H1 (cell line): ENCODE results near the gene ENTPD6. TPM values are rescaled to one million over a fixed set of nuclear protein-coding genes. Genes with fewer than 3 reads are reported as not detected.

Experiments used
- CTCF ChIA-PET: fragments of 300-600 bp; sonication (Branson Sonifier 250); formaldehyde crosslinking; loops from one replicate; lab custom pipeline; 2021; ENCODE audit not compliant: partially characterized antibody; lab: Charles Lee
- POLR2A ChIA-PET: fragments of 300-600 bp; sonication (Branson Sonifier 250); formaldehyde crosslinking; loops from one replicate; lab custom pipeline; 2021; ENCODE audit warnings: inconsistent platforms; ENCODE audit not compliant: partially characterized antibody; lab: Charles Lee
- DNase-seq, 2 experiments: peaks; one replicate each; pipeline versions ENCODE4 v3.0.0 to v3.0.0-alpha.2; 2010 to 2022; ENCODE audit warnings: low spot score in 2 of 2, low read depth in 1 of 2, mixed read lengths in 1 of 2
- FAIRE-seq: peaks from 2 replicates; lab custom pipeline; 2011; peaks lifted over from hg19 to GRCh38; lab: Jason Lieb, UNC
- H2AFZ ChIP-seq: 2 replicates; pipeline ENCODE4 v1.8.1; 2012; ENCODE audit warnings: low read length, inconsistent platforms
- H2AK5ac ChIP-seq: 2 replicates; pipeline ENCODE4 v1.6.1; 2013; ENCODE audit warnings: low read depth, low read length
- H2BK120ac ChIP-seq: replicated peaks from 2 replicates; pipeline ENCODE3; 2013; ENCODE audit warnings: low read depth, low read length, inconsistent platforms
- H2BK12ac ChIP-seq: 2 replicates; pipeline ENCODE4 v1.6.1; 2013; ENCODE audit warnings: low read depth, low read length
- H2BK15ac ChIP-seq: 2 replicates; pipeline ENCODE4 v1.6.1; 2013; ENCODE audit warnings: low read length
- H2BK20ac ChIP-seq: 2 replicates; pipeline ENCODE4 v1.6.1; 2013; ENCODE audit warnings: low read length
- H2BK5ac ChIP-seq: 2 replicates; pipeline ENCODE4 v1.6.1; 2013; ENCODE audit warnings: low read depth, low read length
- H3K14ac ChIP-seq: 2 replicates; pipeline ENCODE4 v1.6.1; 2013; ENCODE audit warnings: inconsistent platforms; ENCODE audit not compliant: insufficient read length
- H3K18ac ChIP-seq: 2 replicates; pipeline ENCODE4 v1.6.1; 2013; ENCODE audit warnings: low read length; ENCODE audit errors: extremely low read depth
- H3K23ac ChIP-seq: 2 replicates; pipeline ENCODE4 v1.6.1; 2013; ENCODE audit warnings: inconsistent platforms; ENCODE audit not compliant: insufficient read length
- H3K23me2 ChIP-seq: 2 replicates; pipeline ENCODE4 v1.6.1; 2013; ENCODE audit warnings: low read depth, low read length
- H3K27ac ChIP-seq: 2 replicates; pipeline ENCODE4 v1.6.1; 2011; ENCODE audit warnings: low read depth, low read length, inconsistent platforms
- H3K27me3 ChIP-seq, 4 experiments: replicated peaks in 1 of 4; 1 replicate in 1 of 4; 2 replicates in 3 of 4; pipeline versions ENCODE4 v1.6.1 to v1.8.1; 2011 to 2013; ENCODE audit warnings: low read length in 3 of 4, mild to moderate bottlenecking in 3 of 4, inconsistent platforms in 2 of 4, mixed read lengths in 2 of 4, moderate library complexity in 1 of 4; ENCODE audit not compliant: control insufficient read depth in 3 of 4, insufficient read depth in 3 of 4; ENCODE audit errors: extremely low read depth in 1 of 4
- H3K36me3 ChIP-seq, 4 experiments: 2 replicates each; pipeline versions ENCODE4 v1.6.1 to v1.8.1; 2011 to 2013; ENCODE audit warnings: mild to moderate bottlenecking in 4 of 4, low read length in 3 of 4, moderate library complexity in 2 of 4, control low read depth in 1 of 4, inconsistent platforms in 1 of 4; ENCODE audit not compliant: insufficient read depth in 4 of 4, control insufficient read depth in 2 of 4
- H3K4ac ChIP-seq: replicated peaks from 2 replicates; pipeline ENCODE3; 2013; ENCODE audit warnings: low read length, low read depth, mixed read lengths, inconsistent platforms; ENCODE audit not compliant: insufficient read length
- H3K4me1 ChIP-seq, 4 experiments: replicated peaks in 1 of 4; 1 replicate in 1 of 4; 2 replicates in 3 of 4; pipeline versions ENCODE4 v1.6.1 to v1.8.1; 2011 to 2013; ENCODE audit warnings: low read length in 3 of 4, inconsistent platforms in 2 of 4, mixed read lengths in 1 of 4; ENCODE audit not compliant: insufficient read depth in 4 of 4, control insufficient read depth in 3 of 4
- H3K4me2 ChIP-seq, 2 experiments: 2 replicates each; pipeline versions ENCODE4 v1.6.1 to v1.8.1; 2011 to 2013; ENCODE audit warnings: low read depth in 2 of 2, low read length in 2 of 2, control low read depth in 1 of 2, inconsistent platforms in 1 of 2, mild to moderate bottlenecking in 1 of 2; ENCODE audit not compliant: insufficient read depth in 1 of 2
- H3K4me3 ChIP-seq, 4 experiments: fragments of 200-600, 300-600 bp in 1 of 4; sonication (generic), shearing (Covaris generic), sonication (Bioruptor Twin) in 1 of 4; 2 replicates each; pipeline versions ENCODE4 v1.5.1 to v1.8.1; 2011 to 2016; ENCODE audit warnings: low read length in 4 of 4, low read depth in 3 of 4, control low read depth in 2 of 4, inconsistent platforms in 2 of 4, mild to moderate bottlenecking in 2 of 4, mixed read lengths in 1 of 4, moderate library complexity in 1 of 4; ENCODE audit not compliant: insufficient read depth in 2 of 4; ENCODE audit errors: extremely low read depth in 1 of 4
- H3K56ac ChIP-seq: replicated peaks from 2 replicates; pipeline ENCODE3; 2013; ENCODE audit warnings: low read depth, mild to moderate bottlenecking, mixed read lengths, low read length, inconsistent platforms; ENCODE audit not compliant: insufficient read length
- H3K79me1 ChIP-seq: 2 replicates; pipeline ENCODE4 v1.6.1; 2013; ENCODE audit warnings: low read depth, low read length, control low read depth
- H3K79me2 ChIP-seq, 2 experiments: 2 replicates each; pipeline versions ENCODE4 v1.6.1 to v1.8.1; 2012 to 2013; ENCODE audit warnings: low read length in 2 of 2, mild to moderate bottlenecking in 2 of 2, inconsistent platforms in 1 of 2; ENCODE audit not compliant: insufficient read depth in 2 of 2, control insufficient read depth in 1 of 2
- H3K9ac ChIP-seq, 4 experiments: replicated peaks in 1 of 4; 1 replicate in 1 of 4; 2 replicates in 3 of 4; pipeline versions ENCODE4 v1.6.1 to v1.8.1; 2011 to 2013; ENCODE audit warnings: low read depth in 3 of 4, low read length in 3 of 4, control low read depth in 2 of 4, mild to moderate bottlenecking in 2 of 4, moderate library complexity in 2 of 4, inconsistent platforms in 1 of 4; ENCODE audit errors: extremely low read depth in 1 of 4
- H3K9me3 ChIP-seq, 2 experiments: 2 replicates each; pipeline versions ENCODE4 v1.6.1 to v1.8.1; 2012 to 2013; ENCODE audit warnings: mild to moderate bottlenecking in 2 of 2, moderate library complexity in 2 of 2, control low read depth in 1 of 2, inconsistent platforms in 1 of 2, low read depth in 1 of 2, low read length in 1 of 2, mixed read lengths in 1 of 2; ENCODE audit not compliant: insufficient read depth in 2 of 2
- H4K20me1 ChIP-seq, 2 experiments: replicated peaks in 1 of 2; 2 replicates each; pipeline versions ENCODE3 to v1.8.1; 2011 to 2013; ENCODE audit warnings: inconsistent platforms in 2 of 2, low read length in 2 of 2, mild to moderate bottlenecking in 1 of 2; ENCODE audit not compliant: insufficient read depth in 2 of 2, control insufficient read depth in 1 of 2
- H4K5ac ChIP-seq: 2 replicates; pipeline ENCODE4 v1.6.1; 2013; ENCODE audit warnings: low read length, low read depth, mixed read lengths, inconsistent platforms; ENCODE audit not compliant: insufficient read length
- H4K8ac ChIP-seq: 2 replicates; pipeline ENCODE4 v1.8.0; 2013; ENCODE audit warnings: mild to moderate bottlenecking, moderate library complexity, low read length, inconsistent platforms; ENCODE audit not compliant: insufficient read depth; ENCODE audit errors: extremely low read depth
- H4K91ac ChIP-seq: replicated peaks from 2 replicates; pipeline ENCODE3; 2013; ENCODE audit warnings: low read length, mixed read lengths, inconsistent platforms; ENCODE audit not compliant: insufficient read length
- BACH1 ChIP-seq: IDR thresholded peaks from 2 replicates; pipeline ENCODE4 v1.6.1; 2012; ENCODE audit warnings: low read length, improper control_type of control experiment
- EGR1 ChIP-seq: IDR thresholded peaks from 2 replicates; pipeline ENCODE4 v1.6.1; 2011; ENCODE audit warnings: low read depth, low read length, borderline replicate concordance
- EP300 ChIP-seq, 2 experiments: IDR thresholded peaks; 1 replicate in 1 of 2; 2 replicates in 1 of 2; pipeline ENCODE4 v1.6.1; 2011 to 2012; ENCODE audit warnings: low read depth in 2 of 2, low read length in 2 of 2, mild to moderate bottlenecking in 2 of 2, borderline replicate concordance in 1 of 2, inconsistent platforms in 1 of 2, moderate library complexity in 1 of 2
- FOSL1 ChIP-seq: IDR thresholded peaks from 2 replicates; pipeline ENCODE4 v1.6.1; 2011; ENCODE audit warnings: mild to moderate bottlenecking, low read depth, low read length, moderate library complexity; ENCODE audit not compliant: insufficient read depth
- JUN ChIP-seq: IDR thresholded peaks from 2 replicates; pipeline ENCODE4 v1.6.1; 2011; ENCODE audit warnings: low read depth, mild to moderate bottlenecking, improper control_type of control experiment, low read length
- NANOG ChIP-seq: IDR thresholded peaks from 2 replicates; pipeline ENCODE4 v1.6.1; 2011; ENCODE audit warnings: low read length, low read depth, mild to moderate bottlenecking, inconsistent platforms; ENCODE audit not compliant: insufficient read depth, poor library complexity, severe bottlenecking
- POLR2A ChIP-seq, 2 experiments: IDR thresholded peaks; 1 replicate in 1 of 2; 2 replicates in 1 of 2; pipeline ENCODE4 v1.6.1; 2011; ENCODE audit warnings: low read depth in 2 of 2, low read length in 2 of 2, mild to moderate bottlenecking in 2 of 2; ENCODE audit errors: control extremely low read depth in 1 of 2
- RFX5 ChIP-seq: IDR thresholded peaks from 2 replicates; pipeline ENCODE4 v1.6.1; 2011; ENCODE audit warnings: low read depth, low read length, improper control_type of control experiment, borderline replicate concordance
- RNF2 ChIP-seq: fragments of 200-900, 300-1000 bp; sonication (generic); IDR thresholded peaks from 2 replicates; pipeline ENCODE4 v1.7.1; 2016; ENCODE audit warnings: borderline replicate concordance, low read depth, mild to moderate bottlenecking, antibody characterized with exemption, low read length; ENCODE audit not compliant: poor library complexity, severe bottlenecking; ENCODE audit errors: missing control alignments
- SIX5 ChIP-seq: IDR thresholded peaks from 2 replicates; pipeline ENCODE4 v1.6.1; 2011; ENCODE audit warnings: mild to moderate bottlenecking, low read depth, low read length
- SP4 ChIP-seq: IDR thresholded peaks from 2 replicates; pipeline ENCODE4 v1.6.1; 2012; ENCODE audit warnings: low read length, inconsistent platforms
- TAF1 ChIP-seq: IDR thresholded peaks from 2 replicates; pipeline ENCODE4 v1.6.1; 2011; ENCODE audit warnings: mild to moderate bottlenecking, low read depth, low read length
- TBP ChIP-seq: IDR thresholded peaks from 2 replicates; pipeline ENCODE4 v1.6.1; 2011; ENCODE audit warnings: low read depth, low read length, improper control_type of control experiment
- WGBS, 2 experiments: shearing (Covaris generic) in 1 of 2; methylation state at CpG; one replicate each; pipeline versions ENCODE4 v1.1.6 to v1.1.7; 2013 to 2015; ENCODE audit warnings: low lambda C conversion rate in 2 of 2, mixed read lengths in 2 of 2, inconsistent platforms in 1 of 2, low coverage in 1 of 2, missing lambda C conversion rate in 1 of 2; ENCODE audit not compliant: insufficient replicate concordance in 2 of 2, insufficient coverage in 1 of 2, insufficient read length in 1 of 2; ENCODE audit errors: extremely low coverage in 1 of 2, missing lambda C conversion rate in 1 of 2; 5-methylcytosine and 5-hydroxymethylcytosine counted together
- polyA plus RNA-seq, 7 experiments: library from polyadenylated mRNA; depleted of rRNA in 3 of 7; stranded (reverse) in 5 of 7; unstranded in 2 of 7; fragments of >200 nt in 5 of 7; fragments of 200-250 nt in 2 of 7; gene quantifications; 1 replicate in 5 of 7; 2 replicates in 1 of 7; 4 replicates in 1 of 7; pipeline versions ENCODE4 v1.2.1 to v1.2.3, GENCODE V29; 2011 to 2013; ENCODE audit warnings: missing spikeins in 2 of 7, mixed read lengths in 2 of 7
- total RNA-seq: library from RNA; stranded (reverse); fragmentation: NEBNext Ultra II Directional; extraction: Animal tissue kit (Norgen Biotek cat#: 25700); gene quantifications from 2 replicates; pipeline ENCODE4 v1.2.1, GENCODE V29; 2021

ENTPD6 gene
- total and polyA plus RNA-seq, 2 of the 8 experiments (the other 6 are each of a cell fraction or from before 2014, with no cell fraction given): 47.8 to 57.3 TPM

GRCh38 chr20:25203871-25204320, 8.4 kb downstream of the ENTPD6 start:
- Histone ChIP-seq H3K23me2 (0 out of 2 replicates have a peak, but pooled peaks cover 2% of the 10 kb centered on the region), H3K14ac (no peak overlapping the region), H3K79me1 (peaks cover 11% of the 10 kb centered on the region), H4K5ac (no peak overlapping the region), H3K23ac (no peak overlapping the region), H3K9ac (no peak overlapping the region), H2BK120ac (no peak overlapping the region), H3K36me3 (no peaks in the 10 kb centered on the region), H2BK15ac (no peak overlapping the region), H2BK20ac (no peak overlapping the region), H3K18ac (no peak overlapping the region), H3K27me3 (no peaks in the 10 kb centered on the region; a peak in 1 of 7 replicates), H4K20me1 (peaks cover 2 to 6% of the 10 kb centered on the region in 2 experiments), H4K8ac (no peak overlapping the region), H3K27ac (no peak overlapping the region), H2AK5ac (no peak overlapping the region), H3K4ac (no peak overlapping the region), H3K4me3 (no peak overlapping the region), H3K9me3 (no peaks in the 10 kb centered on the region), H2BK12ac (no peak overlapping the region), H3K4me1 (peaks cover 7 to 15% (median 13%) of the 10 kb centered on the region in 4 experiments), H4K91ac (no peak overlapping the region), H3K79me2 (peaks cover 0 to 6% of the 10 kb centered on the region in 2 experiments; a peak in 2 of 4 replicates), H2AFZ (no peak overlapping the region), H3K4me2 (no peak overlapping the region), H2BK5ac (no peak overlapping the region), H3K56ac (no peak overlapping the region)
- TF ChIP-seq SIX5 (no peak), JUN (no peak), BACH1 (no peak), NANOG (no peak), EP300 (IDR thresholded peaks at IDR 0.05; ENCODE audit: borderline replicate concordance in 1 of 2, low read depth in 2 of 2, low read length in 2 of 2) (no peak), TAF1 (no peak), TBP (no peak), RFX5 (no peak), EGR1 (no peak), FOSL1 (no peak), SP4 (no peak), POLR2A (IDR thresholded peaks at IDR 0.05; ENCODE audit: control extremely low read depth in 1 of 2, low read depth in 2 of 2, low read length in 2 of 2) (no peak), RNF2 (no peak)
- DNase-seq (no peak), FAIRE-seq (no peak)
- ChIA-PET POLR2A (interaction anchor here (0.8 to 1.0 kb wide), 2 partner anchors 43 to 51 kb away, joined by 3 read pairs; no protein-coding TSS in a partner anchor), CTCF (interaction anchor here (0.8 to 1.8 kb wide), 10 partner anchors 9 to 210 kb away, joined by 3 to 5 read pairs (median 3); partner anchors contain the start of genes ENTPD6 and PYGB)
- WGBS, 2 experiments: 75% methylated on average over 1 of the region's 1 CpG; no CpG with 5 or more reads in 1 of the 2 experiments
